ENCODE results near the gene FGD1.

- TF ChIP-seq REST (IDR thresholded peaks at IDR 0.05; ENCODE audit: unreplicated experiment) (no peak), CTCF (conservative IDR thresholded peaks at IDR 0.05; ENCODE audit: low read depth in 2 of 2) (no peak), NANOG (IDR thresholded peaks at IDR 0.05; ENCODE audit: borderline replicate concordance) (no peak), POLR2AphosphoS5 (IDR thresholded peaks at IDR 0.05; ENCODE audit: low read depth) (no peak), EZH2phosphoT487 (IDR thresholded peaks at IDR 0.05; ENCODE audit: unreplicated experiment) (no peak), CREB1 (CRISPR knock-in tag; IDR thresholded peaks at IDR 0.05; ENCODE audit: low read depth) (no peak), EZH2 (IDR thresholded peaks at IDR 0.05; ENCODE audit: low read depth, unreplicated experiment) (no peak), JUNB (IDR thresholded peaks at IDR 0.05; ENCODE audit: unreplicated experiment) (no peak), ZNF114 (CRISPR knock-in tag; IDR thresholded peaks at IDR 0.05) (no peak), STAT1 (IDR thresholded peaks at IDR 0.05; ENCODE audit: unreplicated experiment) (no peak), ETS1 (IDR thresholded peaks at IDR 0.05) (no peak), ZNF462 (CRISPR knock-in tag; IDR thresholded peaks at IDR 0.05) (no peak)
These were observed 98.9 kb downstream of the FGD1 start for GRCh38 chrX:54397113-54397512.

All from GM23338 (cell line).